ENCODE data around the gene AZGP1.
"Not testable (repeated sequence)": the region's sequence is repeated elsewhere in the genome, so short reads cannot be mapped to it uniquely, and the experiment has no call there.

AZGP1 gene

GRCh38 chr7:99943641-99944496 is 32.0 kb downstream of the AZGP1 start:
- no peak overlapping the region for H3K4me3 ChIP-seq (ENCODE audit: low read depth in 1 of 2, low read length in 2 of 2)
- no peaks in the 10 kb centered on the region for H3K27me3 ChIP-seq (ENCODE audit: control insufficient read depth in 1 of 2, insufficient read depth in 2 of 2, low read length in 2 of 2)
- H3K27ac ChIP-seq (ENCODE audit: low read depth, low read length), result no peak overlapping the region
- H3K9ac ChIP-seq (ENCODE audit: low read length), result no peak overlapping the region
- H3K4me1 ChIP-seq (ENCODE audit: insufficient read depth, low read length), result no peaks in the 10 kb centered on the region
- H3K36me3 ChIP-seq (ENCODE audit: insufficient read depth, low read length), result no peaks in the 10 kb centered on the region
- H3K9me3 ChIP-seq (ENCODE audit: low read length), result no peaks in the 10 kb centered on the region

GRCh38 chr7:99938296-99938695 is 37.5 kb downstream of the AZGP1 start:
- H3K27ac ChIP-seq (ENCODE audit: low read depth, low read length), result no peak overlapping the region
- no peaks in the 10 kb centered on the region for H3K27me3 ChIP-seq (ENCODE audit: control insufficient read depth in 1 of 2, insufficient read depth in 2 of 2, low read length in 2 of 2)
- H3K9me3 ChIP-seq (ENCODE audit: low read length), result no peaks in the 10 kb centered on the region
- no peaks in the 10 kb centered on the region for H3K36me3 ChIP-seq (ENCODE audit: insufficient read depth, low read length)
- H3K4me3 ChIP-seq (ENCODE audit: low read depth in 1 of 2, low read length in 2 of 2), result no peak overlapping the region
- no peak overlapping the region for H3K9ac ChIP-seq (ENCODE audit: low read length)
- H3K4me1 ChIP-seq (ENCODE audit: insufficient read depth, low read length), result no peaks in the 10 kb centered on the region

- not testable (repeated sequence) for H3K27me3 ChIP-seq (ENCODE audit: control insufficient read depth in 1 of 2, insufficient read depth in 2 of 2, low read length in 2 of 2); H3K36me3 ChIP-seq (ENCODE audit: insufficient read depth, low read length); H3K27ac ChIP-seq (ENCODE audit: low read depth, low read length); H3K9me3 ChIP-seq (ENCODE audit: low read length); H3K4me1 ChIP-seq (ENCODE audit: insufficient read depth, low read length); H3K9ac ChIP-seq (ENCODE audit: low read length); H3K4me3 ChIP-seq (ENCODE audit: low read depth in 1 of 2, low read length in 2 of 2)
Measured at GRCh38 chr7:99935009-99935408, 40.8 kb downstream of the AZGP1 start.

GRCh38 chr7:99930376-99930775 is 45.5 kb downstream of the AZGP1 start:
- Histone ChIP-seq H3K9ac (ENCODE audit: low read length) (no peak overlapping the region), H3K36me3 (ENCODE audit: insufficient read depth, low read length) (no peaks in the 10 kb centered on the region), H3K4me1 (ENCODE audit: insufficient read depth, low read length) (peaks cover 7% of the 10 kb centered on the region), H3K9me3 (ENCODE audit: low read length) (no peaks in the 10 kb centered on the region), H3K27me3 (ENCODE audit: control insufficient read depth in 1 of 2, insufficient read depth in 2 of 2, low read length in 2 of 2) (no peaks in the 10 kb centered on the region), H3K27ac (ENCODE audit: low read depth, low read length) (no peak overlapping the region), H3K4me3 (ENCODE audit: low read depth in 1 of 2, low read length in 2 of 2) (no peak overlapping the region)

GRCh38 chr7:99929730-99930053 is 46.1 kb downstream of the AZGP1 start:
- no peaks in the 10 kb centered on the region for H3K9me3 ChIP-seq (ENCODE audit: low read length)
- H3K27ac ChIP-seq (ENCODE audit: low read depth, low read length), result no peak overlapping the region
- H3K9ac ChIP-seq (ENCODE audit: low read length), result no peak overlapping the region
- H3K4me3 ChIP-seq (ENCODE audit: low read depth in 1 of 2, low read length in 2 of 2), result peak overlapping the region in 1 of 2 donors; percentile 12
- no peaks in the 10 kb centered on the region for H3K36me3 ChIP-seq (ENCODE audit: insufficient read depth, low read length)
- H3K27me3 ChIP-seq (ENCODE audit: control insufficient read depth in 1 of 2, insufficient read depth in 2 of 2, low read length in 2 of 2), result no peaks in the 10 kb centered on the region
- peaks cover 7% of the 10 kb centered on the region for H3K4me1 ChIP-seq (ENCODE audit: insufficient read depth, low read length)

- H3K36me3 ChIP-seq (ENCODE audit: insufficient read depth, low read length), result no peaks in the 10 kb centered on the region
- H3K27ac ChIP-seq (ENCODE audit: low read depth, low read length), result no peak within 1 kb of the TSS
- no peaks in the 10 kb centered on the region for H3K27me3 ChIP-seq (ENCODE audit: control insufficient read depth in 1 of 2, insufficient read depth in 2 of 2, low read length in 2 of 2)
- H3K4me3 ChIP-seq (ENCODE audit: low read depth in 1 of 2, low read length in 2 of 2), result peak within 1 kb of the TSS in 1 of 2 donors; percentile 12
- H3K9ac ChIP-seq (ENCODE audit: low read length), result no peak within 1 kb of the TSS
- H3K9me3 ChIP-seq (ENCODE audit: low read length), result no peaks in the 10 kb centered on the region
- peaks cover 7% of the 10 kb centered on the region for H3K4me1 ChIP-seq (ENCODE audit: insufficient read depth, low read length)
Measured at GRCh38 chr7:99928994-99929729, 46.7 kb downstream of the AZGP1 start, which contains the start of gene GJC3. Gene GJC3 (minus strand): TSS chr7:99929620. CDS start chr7:99929620, 0 bp downstream.

GRCh38 chr7:99928188-99928587 is 47.6 kb downstream of the AZGP1 start:
- peaks cover 7% of the 10 kb centered on the region for H3K4me1 ChIP-seq (ENCODE audit: insufficient read depth, low read length)
- H3K4me3 ChIP-seq (ENCODE audit: low read depth in 1 of 2, low read length in 2 of 2), result no peak overlapping the region
- H3K36me3 ChIP-seq (ENCODE audit: insufficient read depth, low read length), result no peaks in the 10 kb centered on the region
- no peak overlapping the region for H3K27ac ChIP-seq (ENCODE audit: low read depth, low read length)
- H3K27me3 ChIP-seq (ENCODE audit: control insufficient read depth in 1 of 2, insufficient read depth in 2 of 2, low read length in 2 of 2), result no peaks in the 10 kb centered on the region
- H3K9me3 ChIP-seq (ENCODE audit: low read length), result no peaks in the 10 kb centered on the region
- H3K9ac ChIP-seq (ENCODE audit: low read length), result no peak overlapping the region

- Histone ChIP-seq H3K27ac (ENCODE audit: low read depth, low read length) (no peak overlapping the region), H3K4me3 (ENCODE audit: low read depth in 1 of 2, low read length in 2 of 2) (no peak overlapping the region), H3K36me3 (ENCODE audit: insufficient read depth, low read length) (no peaks in the 10 kb centered on the region), H3K9ac (ENCODE audit: low read length) (no peak overlapping the region), H3K4me1 (ENCODE audit: insufficient read depth, low read length) (peaks cover 7% of the 10 kb centered on the region), H3K9me3 (ENCODE audit: low read length) (no peaks in the 10 kb centered on the region), H3K27me3 (ENCODE audit: control insufficient read depth in 1 of 2, insufficient read depth in 2 of 2, low read length in 2 of 2) (no peaks in the 10 kb centered on the region)
Measured at GRCh38 chr7:99927536-99927935, 48.3 kb downstream of the AZGP1 start.

- no peaks in the 10 kb centered on the region for H3K9me3 ChIP-seq (ENCODE audit: low read length)
- no peak overlapping the region for H3K9ac ChIP-seq (ENCODE audit: low read length)
- H3K27ac ChIP-seq (ENCODE audit: low read depth, low read length), result no peak overlapping the region
- H3K4me3 ChIP-seq (ENCODE audit: low read depth in 1 of 2, low read length in 2 of 2), result no peak overlapping the region
- no peaks in the 10 kb centered on the region for H3K36me3 ChIP-seq (ENCODE audit: insufficient read depth, low read length)
- peaks cover 7% of the 10 kb centered on the region for H3K4me1 ChIP-seq (ENCODE audit: insufficient read depth, low read length)
- no peaks in the 10 kb centered on the region for H3K27me3 ChIP-seq (ENCODE audit: control insufficient read depth in 1 of 2, insufficient read depth in 2 of 2, low read length in 2 of 2)
Measured at GRCh38 chr7:99926321-99926720, 49.5 kb downstream of the AZGP1 start.

GRCh38 chr7:99923200-99923599 is 52.6 kb downstream of the AZGP1 start:
- Histone ChIP-seq H3K4me1 (ENCODE audit: insufficient read depth, low read length) (peaks cover 10% of the 10 kb centered on the region), H3K27ac (ENCODE audit: low read depth, low read length) (no peak overlapping the region)

GRCh38 chr7:99920149-99920548 is 55.7 kb downstream of the AZGP1 start:
- peaks cover 18% of the 10 kb centered on the region for H3K36me3 ChIP-seq (ENCODE audit: insufficient read depth, low read length)
- H3K9me3 ChIP-seq (ENCODE audit: low read length), result no peaks in the 10 kb centered on the region
- H3K4me1 ChIP-seq (ENCODE audit: insufficient read depth, low read length), result peaks cover 32% of the 10 kb centered on the region
- peak overlapping the region; percentile 51 for H3K9ac ChIP-seq (ENCODE audit: low read length)
- H3K27me3 ChIP-seq (ENCODE audit: control insufficient read depth in 1 of 2, insufficient read depth in 2 of 2, low read length in 2 of 2), result no peaks in the 10 kb centered on the region
- peak overlapping the region; percentile 82 to 86 for H3K4me3 ChIP-seq (ENCODE audit: low read depth in 1 of 2, low read length in 2 of 2)
- H3K27ac ChIP-seq (ENCODE audit: low read depth, low read length), result no peak overlapping the region

More at GRCh38 chr7:99923200-99923599, 52.6 kb downstream of the AZGP1 start:
- Histone ChIP-seq H3K9ac (ENCODE audit: low read length) (no peak overlapping the region), H3K4me3 (ENCODE audit: low read depth in 1 of 2, low read length in 2 of 2) (no peak overlapping the region), H3K36me3 (ENCODE audit: insufficient read depth, low read length) (no peaks in the 10 kb centered on the region), H3K27me3 (ENCODE audit: control insufficient read depth in 1 of 2, insufficient read depth in 2 of 2, low read length in 2 of 2) (no peaks in the 10 kb centered on the region), H3K9me3 (ENCODE audit: low read length) (no peaks in the 10 kb centered on the region)
